Articular chondrocyte of knee joint (primary cell): Measurements from ENCODE around the gene PUS3. TPM values are rescaled to one million over a fixed set of nuclear protein-coding genes. Genes with fewer than 3 reads are reported as not detected.

Experiments used
- total RNA-seq: library from RNA; depleted of rRNA; stranded (reverse); fragments of >200 nt; gene quantifications from 2 replicates; pipeline ENCODE4 v1.2.3, GENCODE V29; 2012

Gene PUS3
- total RNA-seq, result 12.2 and 15.0 TPM in 2 replicates

GRCh38 chr11:125902927-125903710 is at the start of gene PUS3:
PUS3 (minus strand) TSS chr11:125903206; CDS start chr11:125896284, 6,922 bp downstream.

GRCh38 chr11:125945797-125946520 is 43.0 kb upstream of the PUS3 start, which contains the start of gene VSIG10L2:
VSIG10L2 (plus strand) TSS chr11:125946044; CDS start chr11:125946056, 12 bp downstream.

GRCh38 chr11:125903711-125904659 is 979 bp upstream of the PUS3 start, which contains the start of gene DDX25:
DDX25 (plus strand) TSS chr11:125904508; CDS start chr11:125904518, 10 bp downstream.

GRCh38 chr11:125887373-125888324 is 15.4 kb downstream of the PUS3 start, which contains the start of gene HYLS1:
HYLS1 (plus strand) TSS chr11:125887668; CDS start chr11:125899369, 11,701 bp downstream.

Other genes starting within 250 kb of the PUS3 start
- gene ACRV1, start 222.4 kb downstream of the PUS3 start, total RNA-seq, result 0.11 TPM in 1 of 2 replicates, not detected in the other
- gene PATE1, start 156.9 kb downstream of the PUS3 start, total RNA-seq, result not detected in 2 replicates
- 0.13 and 0.43 TPM in 2 replicates for gene PATE2, start 124.4 kb downstream of the PUS3 start, total RNA-seq
- 0.13 TPM in 1 of 2 replicates, not detected in the other for gene PATE3, start 115.1 kb downstream of the PUS3 start, total RNA-seq
- gene PATE4, start 69.9 kb downstream of the PUS3 start, total RNA-seq, result not detected in 2 replicates
- gene HYLS1, start 15.5 kb downstream of the PUS3 start, total RNA-seq, result 7.3 and 11.6 TPM in 2 replicates
- gene DDX25, start 1.3 kb upstream of the PUS3 start, total RNA-seq, result not detected in 2 replicates
- 0.39 and 0.65 TPM in 2 replicates for gene VSIG10L2, start 42.8 kb upstream of the PUS3 start, total RNA-seq
- 48.3 and 56.1 TPM in 2 replicates for gene CDON, start 159.7 kb upstream of the PUS3 start, total RNA-seq